ENCODE measurements around the gene ZNF185. TPM values are rescaled to one million over a fixed set of nuclear protein-coding genes. Genes with fewer than 3 reads are reported as not detected.

Gene ZNF185
- total and polyA plus RNA-seq, 5 donors = 0.86 to 2.4 (median 1.4) TPM

- Histone ChIP-seq H3K4me3 (ENCODE audit: low read length) (no peak overlapping the region), H3K4me1 (ENCODE audit: control insufficient read depth, insufficient read depth, low read length) (no peaks in the 10 kb centered on the region)
- ATAC-seq = no peak
These were observed 20.7 kb upstream of the ZNF185 start for GRCh38 chrX:152876931-152877840.

DNA sequence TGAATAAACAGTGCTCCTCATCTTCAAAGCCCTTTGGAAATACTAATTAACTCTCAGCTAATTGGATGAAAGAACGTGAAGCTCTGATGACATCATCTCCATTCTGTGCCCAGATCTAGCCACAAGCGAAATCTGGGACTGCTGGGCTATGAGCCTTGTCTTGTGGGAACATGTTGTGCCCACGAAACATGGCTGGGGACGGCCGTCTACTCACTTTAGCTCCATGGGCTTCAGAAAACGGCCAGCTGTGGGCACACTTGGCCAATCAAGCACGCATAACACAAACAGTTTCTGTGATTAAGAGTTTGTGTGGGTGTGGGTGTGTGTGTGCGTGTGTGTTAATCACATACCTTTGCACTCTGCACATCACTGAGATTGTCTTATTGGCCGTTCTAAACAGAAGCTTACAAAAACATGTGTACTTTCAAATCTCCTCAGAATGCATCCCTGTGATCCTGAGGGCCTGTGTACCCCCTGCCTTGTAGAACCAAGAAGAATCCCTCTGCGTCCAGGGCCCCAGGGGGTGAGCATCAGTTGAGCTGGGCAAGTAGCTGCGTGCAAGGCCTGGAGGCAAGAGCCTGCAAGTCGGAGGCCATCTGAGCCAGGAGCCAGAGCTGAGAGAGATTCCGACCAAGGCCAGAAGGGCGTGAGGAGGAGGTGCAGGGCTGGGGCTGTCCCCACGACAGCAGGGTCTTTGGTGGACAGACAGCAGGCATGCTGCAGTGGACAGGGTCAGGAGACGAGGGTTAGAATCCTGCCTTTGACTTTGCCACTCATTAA is 18.7 kb upstream of the ZNF185 start:
- Histone ChIP-seq H3K27me3 (ENCODE audit: control insufficient read depth, insufficient read depth) (no peaks in the 10 kb centered on the region), H3K4me3 (ENCODE audit: low read length) (no peak overlapping the region), H3K4me1 (ENCODE audit: control insufficient read depth, insufficient read depth, low read length) (no peaks in the 10 kb centered on the region), H3K27ac (ENCODE audit: low read length) (no peak overlapping the region), H3K9me3 (ENCODE audit: control insufficient read depth, low read length) (no peaks in the 10 kb centered on the region)
- no peak for DNase-seq
- ATAC-seq = no peak
- intact Hi-C loops (cut with DNase I) = no loop called here
- 84% methylated on average over 16 of the region's 16 CpGs for WGBS

More at GRCh38 chrX:152876931-152877840, 20.7 kb upstream of the ZNF185 start:
- Histone ChIP-seq H3K9me3 (ENCODE audit: control insufficient read depth, low read length) (no peaks in the 10 kb centered on the region), H3K27me3 (ENCODE audit: control insufficient read depth, insufficient read depth) (no peaks in the 10 kb centered on the region), H3K27ac (ENCODE audit: low read length) (no peak overlapping the region)
- whole genome bisulfite sequencing = 88% methylated on average over 10 of the region's 10 CpGs
- intact Hi-C loops (cut with DNase I) = no loop called here
- DNase-seq = no peak

DNA sequence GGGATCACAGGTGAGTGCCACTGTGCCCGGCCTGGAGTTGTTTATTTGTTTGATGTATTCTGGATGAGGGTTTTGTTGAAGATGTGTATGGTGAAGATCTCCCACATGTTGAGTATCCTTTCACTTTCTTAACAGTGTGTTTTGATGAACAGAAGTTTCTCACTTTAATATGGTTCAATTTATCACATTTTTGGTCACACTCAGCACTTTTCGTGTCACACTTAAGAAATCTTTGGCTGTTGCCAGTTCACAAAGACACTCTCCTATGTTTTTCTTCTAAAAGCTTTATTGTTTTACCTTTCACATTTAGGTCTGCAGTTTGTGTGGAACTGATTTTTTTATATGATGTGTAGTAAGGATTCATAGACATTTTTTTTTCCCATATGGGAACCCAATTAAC is 16.6 kb upstream of the ZNF185 start:
- WGBS = 83% methylated on average over 2 of the region's 2 CpGs
- Histone ChIP-seq H3K27ac (ENCODE audit: low read length) (no peak overlapping the region), H3K4me1 (ENCODE audit: control insufficient read depth, insufficient read depth, low read length) (no peaks in the 10 kb centered on the region), H3K4me3 (ENCODE audit: low read length) (no peak overlapping the region), H3K9me3 (ENCODE audit: control insufficient read depth, low read length) (no peaks in the 10 kb centered on the region), H3K27me3 (ENCODE audit: control insufficient read depth, insufficient read depth) (no peaks in the 10 kb centered on the region)
- DNase-seq (no peak), ATAC-seq (no peak)
- intact Hi-C loops (cut with DNase I) = no loop called here

GRCh38 chrX:152884171-152884570 is 13.7 kb upstream of the ZNF185 start:
- intact Hi-C loops (cut with DNase I) = no loop called here
- no peak for ATAC-seq
- no peaks in the 10 kb centered on the region for H3K27me3 ChIP-seq (ENCODE audit: control insufficient read depth, insufficient read depth)
- WGBS = 59% methylated on average over 6 of the region's 6 CpGs
- H3K27ac ChIP-seq (ENCODE audit: low read length) = no peak overlapping the region
- H3K9me3 ChIP-seq (ENCODE audit: control insufficient read depth, low read length) = no peaks in the 10 kb centered on the region
- no peak for DNase-seq
- H3K4me3 ChIP-seq (ENCODE audit: low read length) = no peak overlapping the region
- H3K4me1 ChIP-seq (ENCODE audit: control insufficient read depth, insufficient read depth, low read length) = no peaks in the 10 kb centered on the region

- H3K9me3 ChIP-seq (ENCODE audit: control insufficient read depth, low read length) = no peaks in the 10 kb centered on the region
- H3K4me3 ChIP-seq (ENCODE audit: low read length) = no peak overlapping the region
- H3K27ac ChIP-seq (ENCODE audit: low read length) = no peak overlapping the region
- H3K27me3 ChIP-seq (ENCODE audit: control insufficient read depth, insufficient read depth) = no peaks in the 10 kb centered on the region
- no peaks in the 10 kb centered on the region for H3K4me1 ChIP-seq (ENCODE audit: control insufficient read depth, insufficient read depth, low read length)
- ATAC-seq (no peak), DNase-seq (no peak)
- 33% methylated on average over 3 of the region's 3 CpGs for WGBS
- intact Hi-C loops (cut with DNase I) = no loop called here
These were observed 11.2 kb upstream of the ZNF185 start for GRCh38 chrX:152886716-152887115.

DNA sequence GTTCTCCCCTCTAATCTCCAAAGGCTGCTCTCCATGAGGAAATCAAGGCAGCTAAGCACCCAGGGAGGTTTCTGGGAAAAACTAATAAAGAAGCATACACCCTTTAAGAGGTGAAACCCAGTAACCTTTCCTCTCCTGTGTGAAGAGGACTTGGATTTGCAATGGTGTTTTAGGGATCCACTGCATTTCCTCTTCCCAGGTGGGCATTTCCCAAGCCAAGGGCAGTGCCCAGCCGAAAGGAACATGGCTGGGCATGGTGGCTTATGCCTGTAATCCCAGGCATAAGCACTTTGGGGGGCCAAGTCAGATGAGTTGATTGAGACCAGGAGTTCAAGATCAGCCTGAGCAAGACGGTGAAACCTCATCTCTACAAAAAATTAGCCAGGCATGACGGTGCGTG is 5.4 kb upstream of the ZNF185 start:
- Histone ChIP-seq H3K4me3 (ENCODE audit: low read length) (no peak overlapping the region), H3K27me3 (ENCODE audit: control insufficient read depth, insufficient read depth) (no peaks in the 10 kb centered on the region), H3K9me3 (ENCODE audit: control insufficient read depth, low read length) (no peaks in the 10 kb centered on the region), H3K4me1 (ENCODE audit: control insufficient read depth, insufficient read depth, low read length) (no peaks in the 10 kb centered on the region), H3K27ac (ENCODE audit: low read length) (no peak overlapping the region)
- 88% methylated on average over 4 of the region's 4 CpGs for WGBS
- intact Hi-C loops (cut with DNase I) = no loop called here
- no peak for ATAC-seq
- DNase-seq = no peak

GRCh38 chrX:152892999-152893891 is 4.6 kb upstream of the ZNF185 start:
- H3K27me3 ChIP-seq (ENCODE audit: control insufficient read depth, insufficient read depth) = no peaks in the 10 kb centered on the region
- H3K27ac ChIP-seq (ENCODE audit: low read length) = no peak overlapping the region
- no peak overlapping the region for H3K4me3 ChIP-seq (ENCODE audit: low read length)
- H3K4me1 ChIP-seq (ENCODE audit: control insufficient read depth, insufficient read depth, low read length) = no peaks in the 10 kb centered on the region
- no peak for DNase-seq
- 51% methylated on average over 22 of the region's 22 CpGs for WGBS
- intact Hi-C loops (cut with DNase I) = no loop called here
- no peaks in the 10 kb centered on the region for H3K9me3 ChIP-seq (ENCODE audit: control insufficient read depth, low read length)
- no peak for ATAC-seq

DNA sequence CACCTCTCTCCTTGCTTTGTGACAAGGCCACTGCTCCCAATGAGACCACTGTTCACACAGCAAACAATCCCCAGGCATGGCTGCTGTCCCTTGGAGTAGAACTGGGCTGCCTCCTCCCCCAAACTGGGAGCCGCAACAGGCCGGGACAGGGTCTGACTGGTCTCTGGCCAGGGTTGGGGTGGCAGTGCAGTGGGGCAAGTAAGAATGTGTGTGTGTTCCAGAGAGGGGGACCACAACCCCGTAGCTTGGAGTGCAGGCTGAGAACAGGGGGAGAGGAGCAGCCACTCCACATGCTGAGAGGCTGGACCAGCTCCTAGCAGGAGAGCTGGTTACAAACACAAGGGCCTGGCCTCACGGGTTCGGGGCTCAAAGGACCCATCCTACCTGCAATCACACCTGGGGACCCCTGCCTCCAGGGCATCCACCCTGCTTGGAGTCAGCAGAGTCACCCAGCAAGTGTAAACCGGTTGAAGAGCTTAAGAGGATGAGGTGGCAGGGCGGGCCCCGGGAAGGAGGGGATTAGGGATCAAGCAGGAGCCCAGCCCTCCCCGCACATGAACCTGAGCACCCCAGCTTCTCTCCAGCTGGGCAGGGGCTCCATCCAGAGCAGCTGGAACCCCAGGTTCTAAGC is 3.8 kb upstream of the ZNF185 start:
- 86% methylated on average over 9 of the region's 9 CpGs for WGBS
- no peaks in the 10 kb centered on the region for H3K9me3 ChIP-seq (ENCODE audit: control insufficient read depth, low read length)
- intact Hi-C loops (cut with DNase I) = no loop called here
- DNase-seq (peak in 1 of 3 donors; percentile 14), ATAC-seq (no peak)
- H3K4me1 ChIP-seq (ENCODE audit: control insufficient read depth, insufficient read depth, low read length) = no peaks in the 10 kb centered on the region
- no peak overlapping the region for H3K4me3 ChIP-seq (ENCODE audit: low read length)
- H3K27me3 ChIP-seq (ENCODE audit: control insufficient read depth, insufficient read depth) = no peaks in the 10 kb centered on the region
- H3K27ac ChIP-seq (ENCODE audit: low read length) = no peak overlapping the region

DNA sequence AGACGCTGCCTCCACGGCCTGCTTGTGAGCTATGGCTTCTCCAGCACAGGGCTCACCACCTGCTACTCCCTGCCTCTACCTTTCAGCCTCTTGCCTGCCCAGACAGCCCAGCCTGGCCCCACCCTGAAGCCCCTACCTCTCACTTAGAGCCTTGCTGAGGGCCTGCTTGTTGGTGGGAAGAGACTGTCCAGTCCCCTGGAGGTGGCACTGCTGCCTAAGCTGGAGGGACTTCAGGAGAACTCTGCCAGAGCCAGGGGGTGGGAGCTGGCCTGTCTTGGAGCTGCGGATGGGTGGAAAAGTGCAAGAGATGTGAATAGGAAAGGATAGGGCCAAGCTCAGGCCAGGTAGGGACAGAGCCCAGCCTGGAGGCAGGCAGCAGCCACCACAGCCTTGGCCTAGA is 2.7 kb upstream of the ZNF185 start:
- Histone ChIP-seq H3K4me3 (ENCODE audit: low read length) (no peak overlapping the region), H3K9me3 (ENCODE audit: control insufficient read depth, low read length) (no peaks in the 10 kb centered on the region), H3K27me3 (ENCODE audit: control insufficient read depth, insufficient read depth) (no peaks in the 10 kb centered on the region), H3K27ac (ENCODE audit: low read length) (no peak overlapping the region), H3K4me1 (ENCODE audit: control insufficient read depth, insufficient read depth, low read length) (no peaks in the 10 kb centered on the region)
- DNase-seq (peak in 1 of 3 donors; percentile 23), ATAC-seq (no peak)
- WGBS = 83% methylated on average over 3 of the region's 3 CpGs
- intact Hi-C loops (cut with DNase I) = no loop called here

GRCh38 chrX:152895724-152896420 is 2.0 kb upstream of the ZNF185 start:
- intact Hi-C loops (cut with DNase I) = no loop called here
- Histone ChIP-seq H3K9me3 (ENCODE audit: control insufficient read depth, low read length) (no peaks in the 10 kb centered on the region), H3K4me1 (ENCODE audit: control insufficient read depth, insufficient read depth, low read length) (no peaks in the 10 kb centered on the region), H3K27me3 (ENCODE audit: control insufficient read depth, insufficient read depth) (no peaks in the 10 kb centered on the region), H3K27ac (ENCODE audit: low read length) (no peak overlapping the region), H3K4me3 (ENCODE audit: low read length) (no peak overlapping the region)
- DNase-seq (peak in 1 of 3 donors; percentile 31), ATAC-seq (no peak)
- 92% methylated on average over 8 of the region's 8 CpGs for WGBS

All from right cardiac atrium (tissue), 5 donors.